Ovary (tissue), 9 donors: ENCODE results near the gene ARPC1B. TPM values are rescaled to one million over a fixed set of nuclear protein-coding genes. Genes with fewer than 3 reads are reported as not detected.
A peak's percentile ranks its signal among the peaks of the same experiment; 100 is the strongest.
"Not testable (repeated sequence)": the region's sequence is repeated elsewhere in the genome, so short reads cannot be mapped to it uniquely, and the experiment has no call there.

ENCODE experiments used
- DNase-seq, 5 donors: peaks; one replicate each; pipeline ENCODE4 v3.0.0-alpha.2; 2019 to 2020
- H3K27ac ChIP-seq, 2 donors: fragments of 200-600 bp; one replicate each; pipeline versions ENCODE4 v1.5.1 to v1.8.0; 2019 to 2022
- H3K27me3 ChIP-seq: fragments of 200-600 bp; one replicate; pipeline ENCODE4 v1.8.0; 2022
- H3K36me3 ChIP-seq: fragments of 200-600 bp; sonication (generic); one replicate; pipeline ENCODE4 v1.5.1; 2019
- H3K4me1 ChIP-seq: one replicate; pipeline ENCODE4 v1.8.1; 2013; ENCODE audit warnings: mild to moderate bottlenecking, moderate library complexity; ENCODE audit not compliant: insufficient read depth
- H3K4me3 ChIP-seq: fragments of 200-600 bp; sonication (generic); one replicate; pipeline ENCODE4 v1.5.1; 2017
- H3K9me3 ChIP-seq, 2 donors: fragments of 200-600 bp in 1 of 2; sonication (generic) in 1 of 2; one replicate each; pipeline versions ENCODE4 v1.5.1 to v1.8.1; 2013 to 2019; ENCODE audit warnings: mild to moderate bottlenecking in 1 of 2, moderate library complexity in 1 of 2
- EP300 ChIP-seq: sonication (generic); formaldehyde crosslinking; IDR thresholded peaks from one replicate; pipeline ENCODE4 v1.6.1; 2017; ENCODE audit warnings: antibody characterized with exemption
- POLR2A ChIP-seq: fragments of 450-650 bp; IDR thresholded peaks from one replicate; pipeline ENCODE4 v1.6.1; 2017; ENCODE audit warnings: antibody characterized with exemption, mild to moderate bottlenecking, moderate library complexity
- WGBS, 3 donors: extraction: QIAGEN DNeasy Blood & Tissue Kit in 1 of 3; methylation state at CpG; one replicate each; pipeline versions ENCODE4 v1.1.5 to v1.1.7; 2013 to 2017; 5-methylcytosine and 5-hydroxymethylcytosine counted together
- intact Hi-C, 4 donors: fragments of 100-400 bp; cut with DNase I; formaldehyde crosslinking; loops; one replicate each; pipeline versions ENCODE4 v1.11.0 to v1.15.1; 2022 to 2023
- polyA plus RNA-seq, 2 donors: library from polyadenylated mRNA; stranded (reverse); fragments of 200-250 nt in 1 of 2; fragments of 350-450 nt in 1 of 2; fragmentation: Illumina TruSeq in 1 of 2; extraction: RNeasy Lipid Tissue Mini Kit (QIAGEN cat#74804) in 1 of 2; gene quantifications; one replicate each; pipeline ENCODE4 v1.2.3, GENCODE V29; 2013 to 2014
- total RNA-seq, 7 donors: library from RNA; depleted of rRNA in 2 of 7; stranded (reverse); fragments of >200 nt in 2 of 7; fragmentation: NEBNext Ultra II Directional in 3 of 7; extraction: Animal tissue kit (Norgen Biotek cat#: 25700) in 3 of 7; gene quantifications; one replicate each; pipeline versions ENCODE4 v1.1.0 to v1.2.4, GENCODE V29; 2016 to 2023
- TF ChIP-seq, protein P1 (sequence below), 3 donors: fragments of 450-650 bp in 2 of 3; fragments of 200-600 bp in 1 of 3; IDR thresholded peaks; one replicate each; pipeline versions ENCODE4 v1.5.1 to v1.8.0; 2016 to 2022; ENCODE audit warnings: antibody characterized with exemption in 3 of 3, mild to moderate bottlenecking in 1 of 3
- donor health status: DM: no; HTN: no; CAD: no; lungs with moderate emphysema.
- donor health status: DM: no; HTN: no; CAD: no.
- donor health status: Bipolar disorder and iron deficiency.
- donor health status: DM: yes; HTN: yes; CAD: no.
- donor health status: DM: no; HTN: no; CAD: no.
- donor health status: DM: yes; HTN: yes; CAD: no.

Gene ARPC1B
- total and polyA plus RNA-seq, 9 donors = 24.2 to 82.5 (median 56.1) TPM

GRCh38 chr7:99373091-99374066 is 1.2 kb upstream of the ARPC1B start:
- peaks cover 5% of the 10 kb centered on the region for H3K4me1 ChIP-seq
- 85 to 89% (median 88%) methylated on average over 41 of the region's 41 CpGs for WGBS, 3 donors
- DNase-seq = no peak
- H3K36me3 ChIP-seq = no peaks in the 10 kb centered on the region
- no peaks in the 10 kb centered on the region for H3K9me3 ChIP-seq
- intact Hi-C loops = no loop called here
- peak overlapping the region in 1 of 2 donors; percentile 56 for H3K27ac ChIP-seq
- no peak for TF ChIP-seq EP300
- TF ChIP-seq, protein P1, sequence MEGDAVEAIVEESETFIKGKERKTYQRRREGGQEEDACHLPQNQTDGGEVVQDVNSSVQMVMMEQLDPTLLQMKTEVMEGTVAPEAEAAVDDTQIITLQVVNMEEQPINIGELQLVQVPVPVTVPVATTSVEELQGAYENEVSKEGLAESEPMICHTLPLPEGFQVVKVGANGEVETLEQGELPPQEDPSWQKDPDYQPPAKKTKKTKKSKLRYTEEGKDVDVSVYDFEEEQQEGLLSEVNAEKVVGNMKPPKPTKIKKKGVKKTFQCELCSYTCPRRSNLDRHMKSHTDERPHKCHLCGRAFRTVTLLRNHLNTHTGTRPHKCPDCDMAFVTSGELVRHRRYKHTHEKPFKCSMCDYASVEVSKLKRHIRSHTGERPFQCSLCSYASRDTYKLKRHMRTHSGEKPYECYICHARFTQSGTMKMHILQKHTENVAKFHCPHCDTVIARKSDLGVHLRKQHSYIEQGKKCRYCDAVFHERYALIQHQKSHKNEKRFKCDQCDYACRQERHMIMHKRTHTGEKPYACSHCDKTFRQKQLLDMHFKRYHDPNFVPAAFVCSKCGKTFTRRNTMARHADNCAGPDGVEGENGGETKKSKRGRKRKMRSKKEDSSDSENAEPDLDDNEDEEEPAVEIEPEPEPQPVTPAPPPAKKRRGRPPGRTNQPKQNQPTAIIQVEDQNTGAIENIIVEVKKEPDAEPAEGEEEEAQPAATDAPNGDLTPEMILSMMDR (IDR thresholded peaks at IDR 0.05) = no peak
- no peak for TF ChIP-seq POLR2A
- no peak overlapping the region for H3K4me3 ChIP-seq
- no peaks in the 10 kb centered on the region for H3K27me3 ChIP-seq

DNA sequence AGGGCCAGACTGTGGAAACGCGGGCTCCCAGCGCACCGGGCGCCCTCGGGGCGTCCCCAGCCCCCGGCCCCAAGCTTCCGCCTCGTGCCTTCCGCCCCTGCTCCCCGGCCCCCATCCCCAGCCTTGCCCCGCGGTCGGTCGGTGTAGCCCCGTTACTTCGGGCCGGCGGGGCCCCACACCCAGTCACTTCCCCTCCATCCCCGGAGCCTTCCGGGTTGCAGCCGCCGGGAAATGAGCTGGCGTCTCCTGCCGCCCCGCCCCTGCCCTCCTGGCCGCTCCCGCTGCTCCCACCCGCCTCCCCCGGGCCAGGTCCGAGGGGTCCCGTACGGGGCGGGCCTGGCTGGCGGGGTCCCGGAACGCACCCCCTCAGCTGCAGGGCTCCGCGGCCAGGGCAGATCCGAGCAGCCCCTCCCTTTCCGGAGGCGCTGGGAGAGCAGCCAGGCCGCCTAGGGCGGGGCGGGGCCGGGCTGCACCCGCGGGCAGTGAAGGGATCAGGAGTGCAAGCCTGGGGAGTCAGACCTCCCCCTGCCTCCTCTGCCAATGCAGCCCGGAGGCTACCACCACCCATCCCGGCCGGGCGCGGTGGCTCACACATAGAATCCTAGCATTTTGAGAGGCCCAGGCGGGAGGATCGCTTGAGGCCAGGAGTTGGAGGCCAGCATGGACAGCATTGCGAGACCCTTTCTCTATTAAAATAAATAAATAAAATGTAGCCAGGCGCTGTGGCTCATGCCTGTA is 709 bp downstream of the ARPC1B start:
- DNase-seq = peak; percentile 71 to 84 (median 78)
- Histone ChIP-seq H3K36me3 (no peaks in the 10 kb centered on the region), H3K27ac (peak overlapping the region; percentile 30 to 56), H3K4me3 (peak overlapping the region; percentile 72), H3K4me1 (peaks cover 8% of the 10 kb centered on the region), H3K9me3 (no peaks in the 10 kb centered on the region), H3K27me3 (no peaks in the 10 kb centered on the region)
- TF ChIP-seq, protein P1 (IDR thresholded peaks at IDR 0.05) = no peak
- TF ChIP-seq EP300 (no peak), POLR2A (no peak)
- WGBS, 3 donors = 4 to 7% (median 6%) methylated on average over 47 to 58 of the region's 58 CpGs
- intact Hi-C loops = no loop called here

GRCh38 chr7:99379043-99379577 is 4.6 kb downstream of the ARPC1B start:
- peak overlapping the region; percentile 1 to 50 for H3K27ac ChIP-seq
- DNase-seq = peak in 2 of 5 donors; percentile 52 to 78
- no peak overlapping the region for H3K4me3 ChIP-seq
- intact Hi-C loops = no loop called here
- TF ChIP-seq EP300 = no peak
- TF ChIP-seq POLR2A = no peak
- TF ChIP-seq, protein P1 (IDR thresholded peaks at IDR 0.05) = no peak
- no peaks in the 10 kb centered on the region for H3K36me3 ChIP-seq
- H3K27me3 ChIP-seq = no peaks in the 10 kb centered on the region
- 18 to 24% (median 22%) methylated on average over 7 of the region's 7 CpGs for WGBS, 3 donors
- H3K4me1 ChIP-seq = peaks cover 7% of the 10 kb centered on the region
- no peaks in the 10 kb centered on the region for H3K9me3 ChIP-seq

GRCh38 chr7:99379693-99380031 is 5.1 kb downstream of the ARPC1B start:
- H3K27me3 ChIP-seq, intact Hi-C loops, H3K36me3 ChIP-seq, DNase-seq, H3K4me3 ChIP-seq, H3K9me3 ChIP-seq, H3K4me1 ChIP-seq: not testable (repeated sequence)
- 50 to 67% (median 61%) methylated on average over 7 of the region's 7 CpGs for WGBS, 3 donors
- H3K27ac ChIP-seq = peak overlapping the region; percentile 1 to 50
